Breast epithelium (tissue), 3 donors: ENCODE results near the gene CAPN11.

ENCODE experiments used
- CTCF ChIP-seq, 3 donors: fragments of 450-650 bp; IDR thresholded peaks; one replicate each; pipeline ENCODE4 v1.5.1; 2016 to 2017; ENCODE audit warnings: antibody characterized with exemption in 3 of 3, mild to moderate bottlenecking in 3 of 3, moderate library complexity in 3 of 3
- POLR2A ChIP-seq: fragments of 450-650 bp; IDR thresholded peaks from one replicate; pipeline ENCODE4 v1.6.1; 2016; ENCODE audit warnings: antibody characterized with exemption, mild to moderate bottlenecking, moderate library complexity

- TF ChIP-seq POLR2A = no peak
- no peak for TF ChIP-seq CTCF (IDR thresholded peaks at IDR 0.05)
Measured at GRCh38 chr6:44169886-44170570, 11.4 kb downstream of the CAPN11 start.
